DMS79 treated with DMSO at 0.1 percent for 48 hours (cell line): Measurements from ENCODE around the gene DNAI2.
"Not testable (repeated sequence)": the region's sequence is repeated elsewhere in the genome, so short reads cannot be mapped to it uniquely, and the experiment has no call there.

Source experiments
- DNase-seq: peaks from one replicate; lab custom pipeline; 2025; lab: John Stamatoyannopoulos, UW

The DNAI2 gene

DNA sequence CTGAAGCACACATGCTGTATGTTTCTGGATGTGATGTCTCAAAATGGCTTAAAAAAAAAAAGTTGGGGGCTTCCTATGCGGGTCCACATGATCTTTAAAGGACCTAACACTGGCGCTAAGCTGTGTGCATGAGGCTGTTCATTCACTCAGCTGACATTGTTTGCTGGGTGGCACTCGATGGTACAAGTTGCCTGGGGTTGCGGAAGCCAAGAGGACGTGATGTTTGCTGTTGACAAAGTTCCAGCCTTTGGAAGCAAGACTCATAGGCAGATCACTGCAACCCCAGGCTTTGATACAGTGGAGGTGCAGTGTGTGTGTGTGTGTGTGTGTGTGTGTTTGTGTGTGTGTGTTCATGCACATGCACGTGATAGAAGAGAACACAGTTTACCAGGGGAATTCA, 29.5 kb upstream of the DNAI2 start:
- DNase-seq: no peak

DNA sequence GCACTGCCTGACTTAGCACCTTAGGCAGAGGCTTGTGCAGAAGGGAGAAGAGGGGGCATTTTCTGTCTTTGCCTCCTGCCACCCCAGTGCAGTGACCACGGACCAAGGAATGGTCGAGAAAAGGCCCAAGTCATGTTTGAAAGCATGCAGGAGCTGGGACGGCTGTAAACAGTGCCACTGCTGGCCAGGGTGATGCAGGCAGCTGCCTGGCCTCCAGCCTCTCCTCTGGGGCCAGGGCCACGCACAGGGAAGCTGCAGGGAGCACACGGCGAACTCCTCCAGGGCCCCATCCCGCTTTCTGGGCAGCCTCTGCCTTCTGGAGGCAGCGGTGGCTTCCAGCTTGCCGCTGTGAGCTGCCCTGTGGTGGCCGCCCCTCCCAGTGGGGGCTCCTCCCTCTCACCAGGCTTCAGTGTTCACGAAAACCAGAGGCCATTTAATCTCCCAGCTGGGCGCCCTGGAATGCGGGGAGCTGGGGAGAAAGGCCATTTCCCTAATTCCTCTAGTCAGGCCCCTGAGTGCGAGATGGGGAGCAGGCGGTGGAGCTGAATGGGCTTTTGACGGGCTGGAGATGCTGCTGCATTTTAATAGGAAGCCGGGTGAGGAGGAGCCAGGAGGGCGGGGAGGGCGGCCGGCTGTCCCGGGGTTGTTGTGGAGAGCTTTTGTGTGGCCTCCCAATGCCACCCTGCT, 28.7 kb upstream of the DNAI2 start:
- no peak for DNase-seq

DNA sequence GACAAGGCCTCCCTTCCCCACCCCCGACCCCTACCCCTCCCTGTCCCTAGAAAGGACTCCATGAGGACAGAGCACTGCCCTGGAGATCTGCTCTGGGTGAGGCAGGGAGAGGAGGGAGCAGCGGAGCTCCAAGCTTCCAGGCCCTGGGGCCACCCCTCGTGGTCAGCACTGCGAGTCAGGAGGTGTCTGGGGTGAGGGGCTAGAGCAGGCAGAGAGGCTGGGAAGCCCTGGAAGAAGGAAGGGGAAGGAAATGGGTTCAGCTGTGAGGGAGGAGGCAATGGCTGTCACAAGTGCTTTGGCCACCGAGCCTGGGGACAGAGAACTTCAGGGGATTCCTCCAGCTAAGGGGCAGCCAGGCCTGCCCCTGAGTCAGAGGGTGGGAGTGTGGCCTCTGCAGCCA, 28.2 kb upstream of the DNAI2 start:
- no peak for DNase-seq

- DNase-seq: no peak
Measured at GRCh38 chr17:74249590-74250270, 24.3 kb upstream of the DNAI2 start.

- no peak for DNase-seq
Measured at GRCh38 chr17:74250324-74250995, 23.6 kb upstream of the DNAI2 start.

- no peak for DNase-seq
Measured at GRCh38 chr17:74251051-74251450, 23.0 kb upstream of the DNAI2 start.

- no peak for DNase-seq
Measured at GRCh38 chr17:74251569-74251968, 22.5 kb upstream of the DNAI2 start.

DNA sequence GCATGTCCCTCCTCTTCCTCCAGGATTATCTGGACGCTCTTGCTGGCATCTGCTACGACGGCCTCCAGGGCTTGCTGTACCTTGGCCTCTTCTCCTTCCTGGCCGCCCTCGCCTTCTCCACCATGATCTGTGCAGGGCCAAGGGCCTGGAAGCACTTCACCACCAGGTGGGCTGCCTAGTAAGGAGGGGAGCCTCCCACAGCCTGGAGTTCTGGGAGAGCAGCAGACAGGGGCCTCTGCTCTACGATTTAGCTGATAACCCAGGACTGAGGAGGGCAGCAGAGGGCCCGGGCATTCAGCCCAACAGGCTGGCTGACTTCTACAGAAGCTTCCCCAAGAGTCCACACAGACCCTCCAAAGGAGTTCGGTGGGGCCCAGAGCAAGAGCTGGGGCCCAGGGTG, 21.8 kb upstream of the DNAI2 start:
- no peak for DNase-seq

DNA sequence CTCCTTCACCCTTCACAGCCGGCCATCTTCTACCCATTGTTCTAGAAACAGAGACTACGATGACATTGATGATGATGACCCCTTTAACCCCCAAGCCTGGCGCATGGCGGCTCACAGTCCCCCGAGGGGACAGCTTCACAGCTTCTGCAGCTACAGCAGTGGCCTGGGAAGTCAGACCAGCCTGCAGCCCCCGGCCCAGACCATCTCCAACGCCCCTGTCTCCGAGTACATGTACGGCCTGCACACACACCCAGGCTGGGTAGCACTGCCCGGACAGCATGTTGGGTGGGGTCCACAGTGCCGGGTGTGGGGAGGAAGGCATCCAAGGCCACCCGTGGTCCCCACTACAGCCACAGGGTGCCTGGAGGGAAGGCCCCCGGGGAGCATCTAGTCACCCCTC, 21.0 kb upstream of the DNAI2 start:
- no peak for DNase-seq

DNA sequence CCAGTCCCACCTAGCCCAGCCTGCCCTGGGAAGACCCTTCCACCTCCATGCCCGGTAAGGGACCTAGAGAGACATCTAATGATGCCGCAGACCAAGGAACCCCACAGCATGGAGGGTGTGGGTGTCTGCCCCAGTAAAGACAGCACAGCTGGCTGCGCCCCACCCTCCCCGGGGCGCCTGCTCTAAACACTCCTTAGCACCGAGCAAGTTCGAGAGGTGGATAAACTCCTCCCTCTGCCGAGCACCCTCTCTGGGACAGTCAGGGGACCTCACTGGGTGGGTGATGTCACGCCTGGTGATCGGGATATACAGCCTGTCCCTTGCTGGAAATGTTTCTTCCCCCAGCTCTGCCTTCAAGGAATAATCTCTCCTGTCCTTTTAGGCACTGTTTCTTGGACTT, 16.7 kb upstream of the DNAI2 start:
- no peak for DNase-seq

GRCh38 chr17:74259667-74260524, 14.1 kb upstream of the DNAI2 start:
- DNase-seq: no peak

- no peak for DNase-seq
Measured at GRCh38 chr17:74260525-74260850, 13.5 kb upstream of the DNAI2 start.

- DNase-seq: no peak
Measured at GRCh38 chr17:74262601-74263000, 11.4 kb upstream of the DNAI2 start.

GRCh38 chr17:74267054-74267453, 7.0 kb upstream of the DNAI2 start:
- DNase-seq: not testable (repeated sequence)

GRCh38 chr17:74267579-74267978, 6.5 kb upstream of the DNAI2 start:
- DNase-seq: no peak

GRCh38 chr17:74267987-74268499, 6.0 kb upstream of the DNAI2 start:
- DNase-seq: peak; percentile 56

DNA sequence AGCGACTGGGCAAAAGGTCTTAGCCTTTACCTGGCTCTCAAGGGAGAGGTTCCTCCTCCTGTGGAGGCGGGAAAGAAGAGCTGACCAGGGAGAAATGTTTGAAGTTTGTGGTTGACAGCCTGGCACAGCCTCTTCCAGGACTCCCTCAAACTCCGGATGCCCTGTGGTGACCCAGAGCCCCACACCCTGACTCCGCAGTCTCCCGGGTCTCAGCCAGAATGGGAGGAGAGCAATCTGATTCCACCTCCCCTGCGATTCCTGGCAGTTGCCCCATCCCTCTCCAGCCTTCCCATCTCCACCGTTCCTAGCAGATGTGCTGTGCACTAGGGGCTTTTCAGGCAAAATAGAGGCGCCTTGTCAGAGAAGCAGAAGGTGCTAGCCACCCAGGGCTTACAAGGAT, 5.5 kb upstream of the DNAI2 start:
- peak; percentile 45 for DNase-seq

DNA sequence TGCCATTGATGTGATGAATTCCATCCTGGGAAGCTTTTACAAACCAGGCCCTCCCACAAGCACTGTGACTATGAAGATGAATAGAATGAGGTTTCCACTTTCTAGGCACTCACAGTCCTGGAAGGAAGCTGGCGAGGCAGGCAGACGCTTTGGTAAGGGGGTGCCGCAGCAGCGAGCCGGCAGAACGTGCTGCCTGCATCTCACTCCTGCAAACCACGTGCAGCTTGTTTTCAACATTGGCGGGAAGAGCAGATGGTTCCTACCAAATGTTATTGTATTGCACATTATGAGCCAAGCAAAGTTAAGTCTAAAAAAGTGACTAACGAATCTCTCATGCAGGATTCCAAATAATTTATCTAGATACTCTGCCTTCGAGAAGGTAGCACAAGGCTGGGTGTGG, 3.7 kb upstream of the DNAI2 start:
- no peak for DNase-seq

GRCh38 chr17:74271281-74271680, 2.8 kb upstream of the DNAI2 start:
- no peak for DNase-seq

DNA sequence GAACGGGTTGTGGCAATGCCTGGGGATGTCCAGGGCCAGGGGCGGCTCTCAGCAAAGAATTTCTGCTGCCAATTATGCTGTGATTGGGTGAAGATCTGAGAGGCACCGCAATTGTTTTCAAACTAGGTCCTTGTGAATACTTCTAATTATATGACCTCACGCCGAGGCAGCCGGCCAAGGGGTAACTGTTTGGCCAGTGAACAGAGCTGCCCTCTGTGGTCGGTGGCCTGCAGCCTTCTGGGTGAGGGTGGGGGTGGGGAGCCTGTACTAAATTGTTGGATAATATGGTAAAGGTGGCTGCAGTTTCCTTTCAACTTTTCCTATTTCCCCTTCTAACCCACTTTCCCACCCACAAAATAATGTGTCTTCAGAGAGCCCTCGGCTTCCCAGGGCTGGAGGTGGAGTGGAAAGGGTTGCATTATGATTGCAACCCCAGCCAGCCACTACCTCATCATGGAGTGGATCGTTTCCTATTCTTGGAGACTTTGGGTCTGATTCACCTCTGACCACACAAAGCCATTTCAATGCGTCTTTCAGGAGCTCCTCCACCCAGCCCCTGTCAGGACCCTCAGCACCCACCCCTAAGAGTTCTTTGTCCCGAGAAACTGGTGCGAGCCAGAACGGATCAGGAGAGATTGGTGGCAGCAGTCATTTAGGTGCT, 2.0 kb upstream of the DNAI2 start:
- no peak for DNase-seq

GRCh38 chr17:74272731-74273201, 1.3 kb upstream of the DNAI2 start:
- no peak for DNase-seq
